Effector CD8-positive, alpha-beta T cell (primary cell): ENCODE data around the gene HIBCH.
"Not testable (repeated sequence)": the region's sequence is repeated elsewhere in the genome, so short reads cannot be mapped to it uniquely, and the experiment has no call there.

ENCODE experiments used
- DNase-seq: peaks from one replicate; lab custom pipeline; 2025; lab: John Stamatoyannopoulos, UW
- total RNA-seq, 4 experiments: gene quantifications; one replicate each; lab custom pipeline; 2026; lab: John Stamatoyannopoulos, UW

HIBCH gene
- 12.3 to 22.8 (median 16.8) reads per million in 4 experiments for total RNA-seq

DNA sequence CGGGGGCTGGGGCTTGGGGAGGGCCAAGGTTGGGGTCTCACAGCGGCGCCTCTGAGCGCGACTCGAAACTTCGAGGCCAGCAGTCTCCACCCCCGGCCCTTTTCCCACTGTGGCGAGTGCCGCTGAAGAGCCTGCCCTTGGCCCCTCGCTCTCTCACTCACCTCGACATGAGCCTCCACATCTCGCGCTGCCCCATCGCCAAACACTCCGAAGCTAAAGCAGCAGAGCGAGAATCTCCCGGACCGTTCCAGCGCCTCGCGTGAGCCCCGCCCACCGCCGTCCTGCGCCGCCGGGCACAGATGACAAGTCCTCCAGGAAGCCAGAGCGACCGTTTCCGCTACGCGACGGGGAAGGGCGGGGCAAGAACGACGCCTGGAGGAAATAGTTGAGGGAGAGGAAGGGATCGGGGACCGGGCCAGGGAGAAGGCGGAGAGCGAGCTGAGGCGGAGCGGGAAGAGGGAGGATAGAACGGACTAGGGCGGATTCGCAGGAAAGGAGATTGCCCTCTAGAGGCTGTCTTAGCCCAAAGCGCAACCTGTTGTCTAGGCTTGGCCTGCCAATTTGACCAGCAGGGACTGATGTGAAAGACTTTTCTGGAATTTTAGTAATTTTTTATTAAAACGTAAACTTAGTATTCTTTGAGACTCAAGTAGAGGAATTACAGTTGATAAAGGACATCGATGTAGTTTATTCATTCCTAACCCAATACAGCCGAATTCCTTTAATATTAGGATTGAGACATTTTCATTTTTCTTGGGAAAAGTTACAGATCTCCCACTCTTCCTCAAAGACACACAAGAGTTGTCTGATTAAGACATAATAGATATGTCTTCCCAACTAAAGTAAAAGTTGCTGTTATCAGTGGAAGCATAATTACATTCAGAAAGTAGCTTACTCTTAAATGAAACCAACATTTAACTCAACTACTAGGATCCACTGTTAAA, at the start of gene HIBCH:
Gene HIBCH, minus strand, starts transcription at position 272 of the 944 bp plus-strand sequence. Its CDS starts 76 bp downstream, at position 196.
- DNase-seq, result peak; percentile 80

GRCh38 chr2:190367091-190367490, 47.5 kb upstream of the HIBCH start:
- no peak for DNase-seq

DNA sequence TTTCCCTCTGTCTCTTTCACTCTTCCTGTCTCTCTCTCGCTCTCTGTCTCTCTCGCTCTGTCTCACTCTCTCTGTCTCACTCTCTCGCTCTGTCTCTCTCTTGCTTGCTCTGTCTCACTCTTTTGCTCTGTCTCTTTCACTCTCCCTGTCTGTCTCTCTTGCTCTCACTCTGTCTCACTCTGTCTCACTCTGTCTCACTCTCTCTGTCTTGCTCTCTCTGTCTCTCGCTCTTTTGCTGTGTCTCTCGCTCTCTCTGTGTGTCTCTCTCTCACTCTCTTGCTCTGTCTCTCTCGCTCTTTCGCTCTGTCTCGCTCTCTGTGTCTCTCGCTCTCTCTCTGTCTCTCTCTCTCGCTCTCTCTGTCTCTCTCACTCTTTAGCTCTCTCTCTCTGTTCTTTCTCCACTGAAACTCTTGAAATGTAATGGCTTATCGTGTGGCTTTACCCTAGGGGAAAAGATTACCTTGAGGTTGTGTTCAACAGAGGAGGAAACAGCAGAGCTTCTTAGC, 46.7 kb upstream of the HIBCH start:
- DNase-seq, result no peak

- DNase-seq, result no peak
Observed at GRCh38 chr2:190365499-190366204, 46.0 kb upstream of the HIBCH start.

GRCh38 chr2:190362894-190363293, 43.3 kb upstream of the HIBCH start:
- no peak for DNase-seq

- DNase-seq, result no peak
Observed at GRCh38 chr2:190361572-190361971, 41.9 kb upstream of the HIBCH start.

- DNase-seq, result no peak
Observed at GRCh38 chr2:190360965-190361364, 41.3 kb upstream of the HIBCH start.

- DNase-seq, result no peak
Observed at GRCh38 chr2:190360561-190360960, 40.9 kb upstream of the HIBCH start.

- not testable (repeated sequence) for DNase-seq
Observed at GRCh38 chr2:190358655-190359448, 39.2 kb upstream of the HIBCH start.

GRCh38 chr2:190357600-190357999, 38.0 kb upstream of the HIBCH start:
- DNase-seq, result no peak

- DNase-seq, result no peak
Observed at GRCh38 chr2:190355968-190356644, 36.5 kb upstream of the HIBCH start.

DNA sequence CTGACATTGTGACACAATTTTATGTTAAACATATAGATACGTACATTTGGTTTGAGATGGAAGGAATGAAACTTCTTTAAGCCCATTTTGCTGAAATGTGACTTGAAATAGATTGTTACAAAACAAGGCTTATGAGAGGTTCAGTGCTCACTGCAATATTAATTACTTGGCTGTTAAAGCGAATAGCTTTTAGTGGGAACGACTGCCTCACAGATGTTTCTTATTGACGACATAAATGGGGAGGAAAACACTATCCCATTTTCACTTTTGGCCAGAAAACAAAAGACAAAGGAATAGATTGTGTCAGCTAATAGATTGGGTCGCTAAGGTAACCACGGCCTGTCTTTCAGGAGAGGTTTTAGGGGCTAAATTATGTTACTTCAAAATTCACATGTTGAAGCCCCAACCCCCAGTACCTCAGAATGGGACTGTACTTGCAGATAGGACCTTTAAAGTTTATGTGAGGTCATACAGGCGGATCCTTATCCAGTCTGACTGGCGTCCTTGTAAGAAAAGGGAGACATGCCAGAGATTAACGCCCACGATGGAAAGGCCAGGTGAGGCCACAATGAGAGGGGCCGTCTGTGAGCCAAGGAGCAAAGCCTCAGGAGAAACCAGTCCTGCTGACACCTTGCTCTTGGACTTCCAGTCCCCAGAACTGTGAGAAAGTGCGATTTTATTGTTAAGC, 34.5 kb upstream of the HIBCH start:
- no peak for DNase-seq

- DNase-seq, result no peak
Observed at GRCh38 chr2:190353537-190353899, 33.9 kb upstream of the HIBCH start.

DNA sequence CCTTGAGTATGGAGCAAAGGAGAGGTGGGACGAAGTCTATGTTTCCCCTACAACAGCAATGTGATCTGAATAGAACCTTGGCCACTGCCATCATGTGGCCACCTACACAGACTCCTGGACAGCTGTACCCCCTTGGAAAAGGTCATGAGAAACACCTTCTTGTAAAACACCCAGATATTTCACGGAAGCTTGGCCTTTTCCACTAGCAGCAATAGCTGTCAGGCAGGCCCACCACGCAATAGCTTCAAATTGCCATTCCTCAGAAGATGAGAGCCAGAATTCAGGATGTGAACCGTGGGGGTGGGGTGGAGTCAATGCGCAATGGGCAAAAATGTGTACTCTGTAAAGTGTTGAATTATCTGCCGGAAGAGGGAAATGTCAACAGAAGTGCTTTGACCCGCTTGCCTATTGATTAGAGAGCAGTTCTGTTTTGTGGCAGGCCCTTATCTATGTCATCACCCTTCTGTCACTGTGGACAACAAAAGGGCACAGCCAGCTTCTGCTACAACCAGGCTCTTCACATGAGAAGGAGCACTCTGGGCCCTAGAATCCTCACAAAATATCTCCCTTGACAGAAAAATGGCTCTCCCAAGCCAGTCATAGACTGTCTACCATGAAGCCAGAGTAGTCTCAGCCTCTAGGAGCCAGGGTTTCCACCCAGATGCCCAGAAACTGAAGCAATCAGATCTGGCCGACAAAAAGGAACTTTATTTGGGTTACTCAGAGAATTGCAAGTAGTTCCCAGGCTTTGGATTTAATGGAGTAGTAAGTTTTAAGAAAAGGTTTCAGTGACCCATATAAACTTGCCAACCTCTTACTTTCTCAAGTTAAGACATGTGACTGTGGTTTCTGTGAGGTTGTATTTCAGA, 33.3 kb upstream of the HIBCH start:
- DNase-seq, result no peak

- no peak for DNase-seq
Observed at GRCh38 chr2:190351955-190352354, 32.3 kb upstream of the HIBCH start.

DNA sequence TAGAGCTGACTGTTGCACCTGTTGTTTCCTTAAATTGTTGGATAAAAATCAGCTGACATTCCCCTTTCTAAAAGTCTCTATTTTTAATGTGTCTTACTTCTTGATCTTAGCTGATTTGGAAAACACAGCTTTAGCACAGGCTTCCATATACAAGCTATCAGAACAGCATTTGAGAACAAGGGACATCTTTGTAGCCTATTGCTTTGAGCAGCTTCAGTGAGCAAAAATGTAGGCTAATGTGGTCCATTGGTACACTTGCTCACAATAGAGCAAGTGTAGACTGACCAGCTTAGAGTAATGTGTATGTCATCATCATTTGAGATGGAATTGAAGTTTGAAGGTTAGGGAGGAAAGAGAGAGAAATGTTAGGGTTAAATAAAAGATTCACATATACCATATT, 30.7 kb upstream of the HIBCH start:
- no peak for DNase-seq

DNA sequence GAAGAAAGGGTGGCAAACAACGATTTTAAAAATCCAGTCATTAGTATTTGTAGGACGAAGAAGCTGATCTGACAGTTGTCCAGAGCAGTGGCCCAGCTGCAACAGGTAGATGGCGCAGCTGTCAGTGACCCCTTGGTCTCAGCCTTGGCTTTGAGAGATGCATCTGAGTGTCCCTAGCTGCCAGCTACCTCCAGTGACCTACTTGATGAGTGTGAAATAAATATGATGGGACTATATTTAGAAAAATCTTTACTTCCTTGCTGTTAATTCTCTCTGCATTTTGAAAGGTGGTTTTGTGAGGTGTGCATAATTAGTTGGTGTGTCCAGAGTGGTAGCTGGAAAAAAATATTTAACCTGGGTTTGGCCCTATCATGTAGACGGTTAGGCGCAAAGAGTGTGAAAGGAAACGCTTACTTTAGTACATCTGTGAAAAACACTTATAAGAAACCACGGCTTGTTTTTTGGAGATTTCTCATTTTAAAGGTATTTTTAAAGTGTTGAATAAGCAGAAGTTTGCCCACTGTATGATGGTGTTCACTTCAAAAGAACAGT, 24.7 kb upstream of the HIBCH start:
- no peak for DNase-seq

GRCh38 chr2:190343536-190344275, 24.1 kb upstream of the HIBCH start, which contains the start of gene INPP1:
Gene INPP1, plus strand, starts transcription at chr2:190343589. Its CDS starts 16,514 bp downstream, at chr2:190360103.
- DNase-seq, result peak; percentile 8
